ENCODE results near the gene ANKRD40.
"Not testable (repeated sequence)": the region's sequence is repeated elsewhere in the genome, so short reads cannot be mapped to it uniquely, and the experiment has no call there.

Gene ANKRD40

DNA sequence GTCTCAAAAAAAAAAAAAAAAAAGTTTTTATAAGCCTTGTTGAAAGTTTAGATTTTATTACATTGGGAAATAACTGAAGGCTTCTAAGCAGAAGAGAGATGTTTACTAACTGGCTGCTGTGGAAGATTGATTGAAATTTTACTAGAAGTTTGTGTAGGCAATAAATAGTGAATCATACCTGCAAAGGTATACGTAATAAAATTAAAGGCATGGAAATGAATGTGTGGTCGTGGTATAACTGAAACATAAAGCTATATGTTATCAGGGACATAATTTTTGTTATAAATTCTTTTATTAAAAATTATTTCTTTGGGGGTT is 20.4 kb upstream of the ANKRD40 start:
- no peak for DNase-seq (ENCODE audit: low read depth)
- TF ChIP-seq POLR2A (IDR thresholded peaks at IDR 0.05; ENCODE audit: extremely low read depth, insufficient read length): no peak
- TF ChIP-seq, protein P1, sequence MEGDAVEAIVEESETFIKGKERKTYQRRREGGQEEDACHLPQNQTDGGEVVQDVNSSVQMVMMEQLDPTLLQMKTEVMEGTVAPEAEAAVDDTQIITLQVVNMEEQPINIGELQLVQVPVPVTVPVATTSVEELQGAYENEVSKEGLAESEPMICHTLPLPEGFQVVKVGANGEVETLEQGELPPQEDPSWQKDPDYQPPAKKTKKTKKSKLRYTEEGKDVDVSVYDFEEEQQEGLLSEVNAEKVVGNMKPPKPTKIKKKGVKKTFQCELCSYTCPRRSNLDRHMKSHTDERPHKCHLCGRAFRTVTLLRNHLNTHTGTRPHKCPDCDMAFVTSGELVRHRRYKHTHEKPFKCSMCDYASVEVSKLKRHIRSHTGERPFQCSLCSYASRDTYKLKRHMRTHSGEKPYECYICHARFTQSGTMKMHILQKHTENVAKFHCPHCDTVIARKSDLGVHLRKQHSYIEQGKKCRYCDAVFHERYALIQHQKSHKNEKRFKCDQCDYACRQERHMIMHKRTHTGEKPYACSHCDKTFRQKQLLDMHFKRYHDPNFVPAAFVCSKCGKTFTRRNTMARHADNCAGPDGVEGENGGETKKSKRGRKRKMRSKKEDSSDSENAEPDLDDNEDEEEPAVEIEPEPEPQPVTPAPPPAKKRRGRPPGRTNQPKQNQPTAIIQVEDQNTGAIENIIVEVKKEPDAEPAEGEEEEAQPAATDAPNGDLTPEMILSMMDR (IDR thresholded peaks at IDR 0.05; ENCODE audit: low read depth, low read length): no peak
- TF ChIP-seq MYC (IDR thresholded peaks at IDR 0.05; ENCODE audit: low read depth, low read length): no peak
- TF ChIP-seq, protein P2, sequence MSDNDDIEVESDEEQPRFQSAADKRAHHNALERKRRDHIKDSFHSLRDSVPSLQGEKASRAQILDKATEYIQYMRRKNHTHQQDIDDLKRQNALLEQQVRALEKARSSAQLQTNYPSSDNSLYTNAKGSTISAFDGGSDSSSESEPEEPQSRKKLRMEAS (IDR thresholded peaks at IDR 0.05; ENCODE audit: low read depth, low read length): no peak
- H3K4me3 ChIP-seq (ENCODE audit: low read depth, low read length): no peak overlapping the region

DNA sequence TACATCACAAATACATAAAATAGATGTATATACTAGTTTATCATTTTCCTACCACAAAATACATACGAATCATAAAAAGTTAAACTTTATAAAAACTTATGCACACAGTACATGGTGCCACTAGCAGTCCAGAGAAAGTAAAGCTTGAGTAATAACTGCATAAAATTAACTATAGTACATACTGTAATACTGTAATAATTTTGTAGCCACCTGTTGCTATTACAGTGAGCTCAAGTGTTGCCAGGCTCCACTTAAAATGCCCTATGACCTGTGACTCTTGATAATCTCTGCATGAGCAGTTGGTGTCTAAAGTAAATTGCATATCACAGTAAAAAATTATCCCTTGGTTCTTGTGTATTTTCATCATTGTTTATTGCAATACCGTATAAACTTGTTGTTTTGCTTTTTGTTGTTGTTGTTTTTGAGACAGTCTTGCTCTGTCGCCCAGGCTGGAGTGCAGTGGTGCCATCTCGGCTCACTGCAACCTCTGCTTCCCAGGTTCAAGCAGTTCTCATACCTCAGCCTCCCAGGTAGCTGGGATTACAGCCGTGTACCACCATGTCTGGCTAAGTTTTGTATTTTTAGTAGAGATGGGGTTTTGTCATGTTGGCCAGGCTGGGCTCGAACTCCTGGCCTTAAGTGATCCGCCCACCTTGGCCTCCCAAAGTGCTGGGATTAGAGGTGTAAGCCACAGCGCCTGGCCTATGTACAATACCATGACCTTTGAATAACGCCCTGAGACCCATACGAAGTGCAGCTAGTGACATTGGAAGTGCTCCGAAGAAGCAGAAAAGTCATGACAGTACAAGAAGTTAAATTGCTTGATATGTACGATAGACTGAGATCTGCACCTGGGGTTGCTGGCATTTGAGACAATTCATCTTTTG is 18.3 kb upstream of the ANKRD40 start:
- TF ChIP-seq, protein P1 (IDR thresholded peaks at IDR 0.05; ENCODE audit: low read depth, low read length): no peak
- TF ChIP-seq MYC (IDR thresholded peaks at IDR 0.05; ENCODE audit: low read depth, low read length) (no peak), POLR2A (IDR thresholded peaks at IDR 0.05; ENCODE audit: extremely low read depth, insufficient read length) (no peak)
- TF ChIP-seq, protein P2 (IDR thresholded peaks at IDR 0.05; ENCODE audit: low read depth, low read length): no peak
- DNase-seq (ENCODE audit: low read depth): no peak
- H3K4me3 ChIP-seq (ENCODE audit: low read depth, low read length): no peak overlapping the region

DNA sequence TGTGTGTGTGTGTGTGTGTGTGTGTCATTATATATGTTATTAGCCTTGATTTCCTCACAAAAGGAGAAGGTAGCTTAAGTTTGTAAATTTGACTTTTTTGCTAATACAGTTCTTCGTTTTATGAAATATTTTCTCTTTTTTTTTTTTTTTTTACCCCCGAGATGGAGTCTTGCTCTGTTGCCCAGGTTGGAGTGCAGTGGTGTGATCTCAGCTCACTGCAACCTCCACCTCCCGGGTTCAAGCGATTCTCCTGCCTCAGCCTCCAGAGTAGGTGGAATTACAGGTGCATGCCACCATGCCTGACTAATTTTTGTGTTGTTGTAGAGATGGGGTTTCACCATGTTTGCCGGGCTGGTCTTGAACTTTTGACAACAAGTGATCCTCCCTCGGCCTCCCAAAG is 16.9 kb upstream of the ANKRD40 start:
- H3K4me3 ChIP-seq (ENCODE audit: low read depth, low read length); DNase-seq (ENCODE audit: low read depth): not testable (repeated sequence)

DNA sequence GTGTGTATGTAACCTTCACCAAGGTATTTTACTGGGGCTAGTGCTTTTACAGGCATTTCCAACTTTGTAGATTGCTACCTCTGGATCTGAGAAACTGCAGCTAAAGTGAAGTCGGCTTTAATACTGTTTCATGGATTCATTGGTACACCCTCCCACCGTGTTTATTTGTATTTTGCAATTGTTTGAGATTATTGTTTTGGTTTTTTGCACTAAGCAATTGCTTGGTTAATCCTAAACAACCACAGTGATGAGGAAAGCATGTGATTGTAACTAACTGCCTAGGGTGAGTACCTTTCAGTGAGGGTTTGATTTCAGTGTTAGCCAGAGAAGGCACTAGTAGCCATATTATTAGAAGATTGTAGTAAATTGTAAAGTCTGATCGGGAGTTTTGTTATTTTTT is 15.0 kb upstream of the ANKRD40 start:
- peak overlapping the region; percentile 90 for H3K4me3 ChIP-seq (ENCODE audit: low read depth, low read length)
- no peak for DNase-seq (ENCODE audit: low read depth)
- TF ChIP-seq, protein P2 (IDR thresholded peaks at IDR 0.05; ENCODE audit: low read depth, low read length): no peak
- no peak for TF ChIP-seq POLR2A (IDR thresholded peaks at IDR 0.05; ENCODE audit: extremely low read depth, insufficient read length)

DNA sequence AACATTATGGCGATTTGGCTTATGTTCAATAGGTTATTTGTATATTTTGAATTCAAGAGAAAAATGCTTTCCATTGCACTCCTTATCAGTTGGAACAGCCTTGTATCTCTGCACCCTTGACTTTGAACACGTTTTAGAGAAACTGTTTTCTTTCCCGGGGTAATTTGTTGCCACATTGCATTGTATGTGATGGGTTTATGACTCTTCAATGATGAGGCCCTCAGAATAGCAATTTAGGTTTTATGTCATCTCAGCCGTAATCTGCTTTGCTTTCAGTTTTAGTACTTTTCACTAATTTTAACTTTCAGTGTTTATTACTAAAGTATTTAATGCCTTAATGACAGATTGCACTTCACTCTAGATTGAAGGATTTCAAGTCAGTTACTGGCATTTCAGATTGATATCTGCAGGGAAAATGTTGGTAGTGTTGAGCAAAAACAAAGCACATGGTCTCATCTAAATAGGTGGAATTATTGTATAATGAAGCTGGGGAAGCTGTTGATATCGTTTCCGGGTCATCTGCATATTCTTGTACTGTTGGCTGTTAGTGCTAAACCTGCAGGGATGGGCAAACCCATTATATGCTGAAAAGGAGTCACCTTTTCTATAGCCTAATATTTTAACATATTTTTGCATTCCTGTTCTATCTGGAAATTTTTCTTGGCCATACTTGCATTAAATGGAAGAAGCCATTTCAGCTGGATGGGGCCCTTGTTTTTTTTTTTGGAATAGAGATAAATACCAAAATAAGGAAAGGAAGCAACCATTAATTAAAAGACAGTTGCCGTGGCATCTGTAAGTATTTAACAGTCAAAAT is 13.7 kb upstream of the ANKRD40 start:
- TF ChIP-seq, protein P2 (IDR thresholded peaks at IDR 0.05; ENCODE audit: low read depth, low read length): peak; percentile 95
- TF ChIP-seq POLR2A (IDR thresholded peaks at IDR 0.05; ENCODE audit: extremely low read depth, insufficient read length) (no peak), MYC (IDR thresholded peaks at IDR 0.05; ENCODE audit: low read depth, low read length) (peak; percentile 92)
- TF ChIP-seq, protein P1 (IDR thresholded peaks at IDR 0.05; ENCODE audit: low read depth, low read length): no peak
- DNase-seq (ENCODE audit: low read depth): peak; percentile 54
- H3K4me3 ChIP-seq (ENCODE audit: low read depth, low read length): peak overlapping the region; percentile 90

DNA sequence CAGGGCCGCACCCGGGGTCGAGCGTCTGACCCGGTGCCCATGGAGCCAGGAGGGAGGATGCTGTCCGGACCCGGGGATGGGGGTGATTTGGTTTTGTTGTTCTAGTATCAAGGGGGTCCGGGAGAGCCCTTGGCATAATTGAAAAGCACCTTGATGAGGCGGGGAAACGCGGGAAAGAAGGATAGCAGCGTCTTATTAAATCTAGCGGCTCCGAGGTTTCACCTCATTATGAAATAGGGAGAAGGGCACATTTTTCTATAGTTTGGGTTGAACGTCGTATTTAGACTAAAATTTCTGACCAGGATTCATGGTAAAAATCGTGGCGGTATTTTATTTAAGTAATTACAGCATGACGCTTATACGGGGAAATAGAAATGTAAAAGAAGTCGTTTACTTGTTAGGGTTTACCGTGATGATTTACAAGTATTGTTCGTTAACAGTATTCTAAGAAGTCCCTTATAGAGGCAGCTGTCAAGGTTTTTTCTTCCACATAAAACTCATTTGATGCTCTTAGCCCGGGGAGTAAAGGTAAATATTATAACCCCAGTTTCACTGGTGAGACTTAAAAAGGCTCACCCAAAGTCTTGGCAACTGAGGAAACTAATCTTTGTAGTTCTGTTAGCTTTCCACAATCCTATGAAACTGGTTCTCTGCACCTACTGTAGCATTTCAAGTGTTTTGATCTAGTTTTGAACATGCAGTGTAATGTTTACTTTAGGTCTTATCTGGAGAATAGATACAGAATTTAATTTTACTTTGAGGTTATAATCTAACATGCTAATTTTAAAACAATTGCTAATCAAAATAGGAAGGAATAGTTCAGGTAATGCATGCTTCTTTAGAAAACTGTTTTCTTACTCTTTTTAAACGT is 12.4 kb upstream of the ANKRD40 start:
- TF ChIP-seq, protein P2 (IDR thresholded peaks at IDR 0.05; ENCODE audit: low read depth, low read length): no peak
- TF ChIP-seq MYC (IDR thresholded peaks at IDR 0.05; ENCODE audit: low read depth, low read length): no peak
- TF ChIP-seq POLR2A (IDR thresholded peaks at IDR 0.05; ENCODE audit: extremely low read depth, insufficient read length): no peak
- TF ChIP-seq, protein P1 (IDR thresholded peaks at IDR 0.05; ENCODE audit: low read depth, low read length): no peak
- peak overlapping the region; percentile 90 for H3K4me3 ChIP-seq (ENCODE audit: low read depth, low read length)
- no peak for DNase-seq (ENCODE audit: low read depth)
